GM10266 (cell line): Measurements from ENCODE around the gene PPP2R2C.

ENCODE experiments used
- DNase-seq: peaks from one replicate; pipeline ENCODE4 v3.0.0; 2012; ENCODE audit errors: extremely low spot score
- CTCF ChIP-seq: IDR thresholded peaks from 2 replicates; pipeline ENCODE4 v1.5.1; 2012; ENCODE audit warnings: mild to moderate bottlenecking, low read depth; ENCODE audit not compliant: control insufficient read depth, insufficient read depth; ENCODE audit errors: missing control alignments

Gene PPP2R2C

GRCh38 chr4:6296026-6296425 lies 176.4 kb downstream of the PPP2R2C start:
- DNase-seq, result no peak
- no peak for TF ChIP-seq CTCF

GRCh38 chr4:6295495-6295894 lies 176.9 kb downstream of the PPP2R2C start:
- no peak for TF ChIP-seq CTCF
- DNase-seq, result no peak

- DNase-seq, result no peak
Measured at GRCh38 chr4:6294705-6295421, 177.6 kb downstream of the PPP2R2C start.

GRCh38 chr4:6293661-6294060 lies 178.8 kb downstream of the PPP2R2C start:
- DNase-seq, result no peak
- TF ChIP-seq CTCF, result no peak

More at GRCh38 chr4:6294705-6295421, 177.6 kb downstream of the PPP2R2C start:
- no peak for TF ChIP-seq CTCF

- no peak for TF ChIP-seq CTCF
- no peak for DNase-seq
Measured at GRCh38 chr4:6293097-6293445, 179.3 kb downstream of the PPP2R2C start.

GRCh38 chr4:6292376-6293096 lies 179.9 kb downstream of the PPP2R2C start:
- no peak for TF ChIP-seq CTCF
- DNase-seq, result no peak

GRCh38 chr4:6291784-6292297 lies 180.6 kb downstream of the PPP2R2C start:
- no peak for DNase-seq
- TF ChIP-seq CTCF, result no peak
